Mesothelial cell of epicardium (in vitro differentiated cells): ENCODE data around the gene GLB1L2. TPM values are rescaled to one million over a fixed set of nuclear protein-coding genes. Genes with fewer than 3 reads are reported as not detected.

ENCODE experiments used
- DNase-seq, 2 experiments: peaks; one replicate each; pipeline ENCODE4 v3.0.0; 2021; ENCODE audit warnings: low spot score in 2 of 2; ENCODE audit not compliant: unreplicated experiment in 2 of 2
- H3K27ac Mint-ChIP-seq: 2 replicates; pipeline ENCODE4 v1.8.0; 2021; ENCODE audit warnings: mixed read lengths
- H3K27me3 Mint-ChIP-seq: 2 replicates; pipeline ENCODE4 v1.8.0; 2021; ENCODE audit warnings: low read depth, mixed read lengths
- H3K36me3 Mint-ChIP-seq: 2 replicates; pipeline ENCODE4 v1.8.0; 2021; ENCODE audit warnings: mixed read lengths
- H3K4me1 Mint-ChIP-seq: 2 replicates; pipeline ENCODE4 v1.8.0; 2021; ENCODE audit warnings: mixed read lengths
- H3K4me3 Mint-ChIP-seq: 2 replicates; pipeline ENCODE4 v1.8.0; 2021; ENCODE audit warnings: mild to moderate bottlenecking, moderate library complexity, mixed read lengths
- H3K9me3 Mint-ChIP-seq: 2 replicates; pipeline ENCODE4 v1.8.0; 2021; ENCODE audit warnings: mixed read lengths
- CTCF ChIP-seq: fragments of 200-600 bp; sonication (generic); IDR thresholded peaks from one replicate; pipeline ENCODE4 v1.5.0; 2021; ENCODE audit warnings: antibody characterized with exemption; ENCODE audit not compliant: unreplicated experiment
- total RNA-seq: library from RNA; stranded (reverse); gene quantifications from 3 replicates; pipeline ENCODE4 v1.2.1, GENCODE V29; 2021

The GLB1L2 gene
- total RNA-seq, 1 donor from 2014 or later = 9.5 TPM

- no peak for TF ChIP-seq CTCF
- Mint-ChIP-seq H3K27ac (no peak overlapping the region), H3K4me1 (no peaks in the 10 kb centered on the region), H3K36me3 (no peaks in the 10 kb centered on the region), H3K9me3 (no peaks in the 10 kb centered on the region), H3K27me3 (peaks cover 29% of the 10 kb centered on the region), H3K4me3 (no peak overlapping the region)
- DNase-seq = no peak
These were observed 6.3 kb downstream of the GLB1L2 start for GRCh38 chr11:134338068-134338467.

- Mint-ChIP-seq H3K9me3 (no peaks in the 10 kb centered on the region), H3K36me3 (no peaks in the 10 kb centered on the region), H3K27me3 (peaks cover 23% of the 10 kb centered on the region), H3K27ac (no peak overlapping the region), H3K4me1 (no peaks in the 10 kb centered on the region), H3K4me3 (no peak overlapping the region)
- TF ChIP-seq CTCF = no peak
- DNase-seq = no peak
These were observed 6.9 kb downstream of the GLB1L2 start for GRCh38 chr11:134338654-134339053.

GRCh38 chr11:134339756-134340155, 8.0 kb downstream of the GLB1L2 start:
- no peak for DNase-seq
- Mint-ChIP-seq H3K27ac (no peak overlapping the region), H3K4me3 (no peak overlapping the region), H3K27me3 (peaks cover 14% of the 10 kb centered on the region), H3K4me1 (no peaks in the 10 kb centered on the region), H3K9me3 (no peaks in the 10 kb centered on the region), H3K36me3 (no peaks in the 10 kb centered on the region)
- no peak for TF ChIP-seq CTCF

- Mint-ChIP-seq H3K9me3 (no peaks in the 10 kb centered on the region), H3K4me1 (no peaks in the 10 kb centered on the region), H3K4me3 (no peak overlapping the region), H3K36me3 (no peaks in the 10 kb centered on the region), H3K27ac (no peak overlapping the region), H3K27me3 (peaks cover 7% of the 10 kb centered on the region)
- no peak for TF ChIP-seq CTCF
- DNase-seq = no peak
These were observed 8.7 kb downstream of the GLB1L2 start for GRCh38 chr11:134340354-134340964.

GRCh38 chr11:134341805-134342571, 10.2 kb downstream of the GLB1L2 start:
- no peak overlapping the region for H3K4me3 Mint-ChIP-seq
- DNase-seq = no peak
- H3K9me3 Mint-ChIP-seq = no peaks in the 10 kb centered on the region
- TF ChIP-seq CTCF = no peak
- H3K27me3 Mint-ChIP-seq = no peaks in the 10 kb centered on the region
- H3K36me3 Mint-ChIP-seq = no peaks in the 10 kb centered on the region
- no peak overlapping the region for H3K27ac Mint-ChIP-seq
- H3K4me1 Mint-ChIP-seq = no peaks in the 10 kb centered on the region
